OCI-LY1 (cell line): ENCODE data around the gene PASK.

Source experiments
- EZH2 ChIP-seq: fragments of 200-600 bp; sonication (generic), shearing (Covaris generic); IDR thresholded peaks from 2 replicates; pipeline ENCODE4 v1.8.0; 2017; ENCODE audit warnings: borderline replicate concordance, mixed run types, mild to moderate bottlenecking, antibody characterized with exemption, low read length, moderate library complexity, mixed read lengths
- TF ChIP-seq, protein P1 (sequence below): fragments of 200-600 bp; sonication (generic), shearing (Covaris generic); IDR thresholded peaks from 2 replicates; pipeline ENCODE4 v1.5.1; 2017; ENCODE audit warnings: mild to moderate bottlenecking, antibody characterized with exemption, low read length, moderate library complexity, mixed read lengths

- TF ChIP-seq, protein P1, sequence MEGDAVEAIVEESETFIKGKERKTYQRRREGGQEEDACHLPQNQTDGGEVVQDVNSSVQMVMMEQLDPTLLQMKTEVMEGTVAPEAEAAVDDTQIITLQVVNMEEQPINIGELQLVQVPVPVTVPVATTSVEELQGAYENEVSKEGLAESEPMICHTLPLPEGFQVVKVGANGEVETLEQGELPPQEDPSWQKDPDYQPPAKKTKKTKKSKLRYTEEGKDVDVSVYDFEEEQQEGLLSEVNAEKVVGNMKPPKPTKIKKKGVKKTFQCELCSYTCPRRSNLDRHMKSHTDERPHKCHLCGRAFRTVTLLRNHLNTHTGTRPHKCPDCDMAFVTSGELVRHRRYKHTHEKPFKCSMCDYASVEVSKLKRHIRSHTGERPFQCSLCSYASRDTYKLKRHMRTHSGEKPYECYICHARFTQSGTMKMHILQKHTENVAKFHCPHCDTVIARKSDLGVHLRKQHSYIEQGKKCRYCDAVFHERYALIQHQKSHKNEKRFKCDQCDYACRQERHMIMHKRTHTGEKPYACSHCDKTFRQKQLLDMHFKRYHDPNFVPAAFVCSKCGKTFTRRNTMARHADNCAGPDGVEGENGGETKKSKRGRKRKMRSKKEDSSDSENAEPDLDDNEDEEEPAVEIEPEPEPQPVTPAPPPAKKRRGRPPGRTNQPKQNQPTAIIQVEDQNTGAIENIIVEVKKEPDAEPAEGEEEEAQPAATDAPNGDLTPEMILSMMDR = no peak
- TF ChIP-seq EZH2 = no peak
Observed at GRCh38 chr2:241147336-241147735, 1.9 kb downstream of the PASK start.
